ENCODE data around the gene TMC7.
"Not testable (repeated sequence)": the region's sequence is repeated elsewhere in the genome, so short reads cannot be mapped to it uniquely, and the experiment has no call there.

The TMC7 gene

DNA sequence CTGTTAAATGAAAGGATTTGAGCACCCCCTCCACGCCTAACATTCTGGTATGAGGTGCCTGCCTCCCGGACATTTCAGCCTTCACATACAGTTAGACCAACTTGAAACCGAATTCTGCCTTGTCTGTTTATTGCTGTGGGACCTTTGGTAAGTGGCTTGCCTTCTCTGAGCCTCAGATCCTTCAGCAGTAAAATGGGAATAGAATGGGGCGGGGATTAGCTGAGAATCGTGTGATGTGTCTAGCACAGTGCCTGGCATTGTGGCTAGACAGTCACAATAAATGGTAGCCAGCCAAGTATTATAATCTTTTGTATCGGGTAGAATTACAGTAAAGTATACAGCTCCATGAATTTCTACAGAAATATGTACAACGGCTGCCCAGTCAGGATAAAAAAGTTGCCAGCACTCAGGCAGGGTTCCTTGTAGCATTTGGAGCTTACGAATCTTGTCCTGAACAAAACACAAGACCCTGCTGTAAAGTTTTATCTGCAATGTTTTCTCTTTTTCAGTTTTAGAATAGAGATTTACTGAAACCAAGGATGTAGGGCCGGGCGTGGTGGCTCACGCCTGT lies 786 bp downstream of the TMC7 start:
- no peak for DNase-seq

DNA sequence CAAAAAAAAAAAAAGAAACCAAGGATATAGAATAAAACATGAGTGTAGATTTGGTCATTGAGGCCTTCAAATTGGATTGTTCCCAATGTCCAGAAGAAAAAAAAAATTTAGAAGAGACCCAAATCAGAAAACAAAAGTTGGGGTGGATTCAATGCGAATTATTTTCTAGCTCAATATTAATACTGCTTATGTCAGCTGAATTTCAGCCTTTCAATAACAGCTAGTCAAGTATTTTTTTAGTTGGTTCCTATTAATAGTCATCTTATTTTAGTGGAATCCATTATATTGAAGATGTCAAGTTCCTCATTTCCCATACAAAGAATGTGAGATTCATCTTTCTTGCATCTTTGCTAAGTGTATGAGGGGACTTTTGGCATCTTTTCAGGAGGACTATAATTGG lies 1.5 kb downstream of the TMC7 start:
- DNase-seq: not testable (repeated sequence)

DNA sequence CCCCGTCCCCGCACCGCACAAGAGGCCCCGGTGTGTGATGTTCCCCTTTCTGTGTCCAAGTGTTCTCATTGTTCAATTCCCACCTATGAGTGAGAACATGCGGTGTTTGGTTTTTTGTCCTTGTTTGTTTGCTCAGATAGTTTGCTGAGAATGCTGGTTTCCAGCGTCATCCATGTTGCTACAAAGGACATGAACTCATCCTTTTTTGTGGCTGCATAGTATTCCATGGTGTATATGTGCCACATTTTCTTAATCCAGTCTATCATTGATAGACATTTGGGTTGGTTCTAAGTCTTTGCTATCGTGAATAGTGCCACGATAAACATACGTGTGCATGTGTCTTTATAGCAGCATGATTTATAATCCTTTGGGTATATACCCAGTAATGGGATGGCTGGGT lies 8.0 kb downstream of the TMC7 start:
- not testable (repeated sequence) for DNase-seq

DNA sequence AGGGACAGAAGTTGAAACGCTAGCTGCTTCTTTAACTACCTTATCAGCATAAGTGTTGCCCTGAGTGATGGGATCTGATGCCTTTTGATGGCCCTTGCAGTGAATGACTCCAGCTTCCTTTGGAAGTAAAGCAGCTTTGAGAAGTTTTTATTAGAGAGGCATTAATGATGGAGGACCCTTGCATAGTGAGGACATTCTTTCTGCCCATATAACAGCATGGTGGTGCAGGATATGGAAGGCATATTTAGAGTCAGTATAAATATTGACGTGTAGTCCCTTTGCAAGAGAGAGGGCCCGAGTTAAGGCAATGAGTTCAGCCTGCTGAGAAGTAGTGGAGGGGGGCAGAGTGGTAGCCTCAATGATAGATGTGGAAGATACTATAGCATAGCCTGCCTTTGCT lies 9.8 kb downstream of the TMC7 start:
- DNase-seq: not testable (repeated sequence)

DNA sequence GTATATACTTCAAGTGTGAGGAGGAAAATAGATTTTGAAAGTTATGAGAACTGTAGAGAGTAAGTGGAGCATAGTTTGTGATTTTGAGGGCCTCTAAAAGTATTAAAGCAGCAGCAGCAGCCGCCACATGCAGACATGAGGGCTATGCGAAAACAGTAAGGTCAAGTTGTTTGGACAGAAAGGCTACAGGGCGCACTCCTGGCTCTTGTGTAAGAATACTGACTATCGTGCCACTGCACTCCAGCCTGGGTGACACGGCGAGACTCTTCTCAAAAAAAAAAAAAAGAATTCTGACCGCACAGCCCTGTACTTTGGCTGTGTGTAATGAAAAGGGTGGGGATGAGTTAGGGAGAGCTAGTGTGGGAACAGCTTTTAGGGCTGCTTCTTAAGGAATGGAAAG lies 10.4 kb downstream of the TMC7 start:
- not testable (repeated sequence) for DNase-seq

DNA sequence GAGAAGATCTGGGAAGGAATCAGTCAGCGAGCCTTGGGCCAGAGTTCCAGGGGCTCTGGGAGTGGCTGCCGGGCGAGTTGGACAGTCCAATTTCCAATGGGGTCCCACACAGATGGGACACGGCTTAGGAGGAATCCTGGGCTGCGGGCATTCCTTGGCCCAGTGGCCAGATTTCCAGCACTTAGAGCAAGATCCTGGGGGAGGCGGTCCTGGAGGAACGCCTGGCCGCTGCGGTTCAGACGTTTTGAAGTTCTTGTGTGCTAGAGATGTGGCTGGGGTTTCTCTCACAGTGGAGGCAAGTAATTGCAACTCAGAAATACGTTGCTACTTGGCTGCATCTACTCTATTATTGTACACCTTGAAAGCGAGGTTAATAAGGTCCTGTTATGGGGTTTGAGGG lies 11.7 kb downstream of the TMC7 start:
- not testable (repeated sequence) for DNase-seq

DNA sequence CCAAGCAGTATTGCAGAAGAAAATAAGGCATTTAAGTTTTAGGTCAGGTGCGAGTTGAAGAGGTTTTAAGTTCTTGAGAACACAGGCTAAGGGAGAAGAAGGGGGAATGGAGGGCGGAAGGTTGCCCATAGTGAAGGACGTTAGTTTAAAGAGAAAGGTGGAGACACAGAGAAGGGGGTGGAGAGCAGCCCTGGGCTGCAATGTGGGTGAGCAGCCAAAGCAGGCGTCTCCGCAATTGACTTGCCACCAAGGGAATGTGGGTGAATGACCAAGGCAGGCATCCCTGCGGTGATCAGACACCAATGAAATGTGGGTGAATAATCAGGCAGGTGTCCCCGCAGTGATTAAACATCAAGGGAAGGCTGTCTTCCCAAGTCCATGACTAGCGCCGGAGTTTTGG lies 12.8 kb downstream of the TMC7 start:
- DNase-seq: not testable (repeated sequence)

DNA sequence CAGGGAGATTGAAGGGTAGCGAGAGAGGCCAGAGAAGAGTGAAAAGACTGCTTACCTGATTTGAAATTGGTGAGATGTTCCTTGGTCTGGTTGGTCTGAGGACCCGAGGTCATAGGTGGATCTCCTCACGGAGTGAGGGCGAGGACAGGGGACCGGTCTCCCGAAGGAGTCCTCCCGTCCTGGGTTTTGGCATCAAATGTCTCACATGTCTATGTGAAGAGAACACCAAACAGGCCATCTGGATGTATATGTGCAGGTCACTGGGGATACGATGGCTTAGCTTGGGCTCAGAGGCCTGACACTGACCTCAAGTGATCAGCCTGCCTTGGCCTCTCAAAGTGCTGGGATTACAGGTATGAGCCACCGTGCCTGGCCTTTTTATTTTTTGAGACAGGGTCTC lies 13.3 kb downstream of the TMC7 start:
- DNase-seq: not testable (repeated sequence)

DNA sequence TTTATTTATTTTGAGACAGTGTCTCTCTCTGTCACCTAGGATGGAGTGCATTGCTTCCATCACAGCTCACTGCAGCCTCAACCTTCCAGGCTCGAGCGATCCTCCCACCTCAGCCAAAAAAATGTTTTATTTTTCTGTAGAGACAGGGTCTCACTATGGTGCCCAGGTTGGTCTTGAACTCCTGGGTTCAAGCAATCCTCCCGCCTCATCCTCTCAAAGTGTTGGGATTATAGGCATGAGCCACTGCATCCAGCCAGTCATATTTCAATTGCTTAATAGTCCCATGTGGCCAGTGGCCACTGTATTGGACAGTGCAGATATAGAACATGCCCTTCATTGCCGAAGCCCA lies 15.3 kb downstream of the TMC7 start:
- no peak for DNase-seq

DNA sequence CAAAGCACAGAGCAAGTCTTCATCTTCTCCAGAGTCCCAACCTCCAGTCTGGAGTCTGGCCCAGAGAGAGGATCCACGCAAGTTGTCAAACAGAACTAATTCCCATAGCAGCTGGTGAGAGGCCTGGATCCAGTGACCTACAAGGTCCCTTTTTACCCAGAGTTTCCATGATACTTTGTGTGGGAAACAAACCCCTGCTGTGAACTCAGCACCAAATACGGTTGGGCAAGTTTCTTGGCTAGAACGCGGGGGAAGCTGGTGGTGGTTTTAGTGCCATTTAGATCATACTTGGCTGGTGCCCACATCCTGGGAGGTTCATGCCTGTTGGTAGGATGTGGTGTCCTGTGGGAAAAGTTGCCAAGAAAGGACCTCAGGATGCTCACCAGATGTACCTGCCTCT lies 18.1 kb downstream of the TMC7 start:
- no peak for DNase-seq

DNA sequence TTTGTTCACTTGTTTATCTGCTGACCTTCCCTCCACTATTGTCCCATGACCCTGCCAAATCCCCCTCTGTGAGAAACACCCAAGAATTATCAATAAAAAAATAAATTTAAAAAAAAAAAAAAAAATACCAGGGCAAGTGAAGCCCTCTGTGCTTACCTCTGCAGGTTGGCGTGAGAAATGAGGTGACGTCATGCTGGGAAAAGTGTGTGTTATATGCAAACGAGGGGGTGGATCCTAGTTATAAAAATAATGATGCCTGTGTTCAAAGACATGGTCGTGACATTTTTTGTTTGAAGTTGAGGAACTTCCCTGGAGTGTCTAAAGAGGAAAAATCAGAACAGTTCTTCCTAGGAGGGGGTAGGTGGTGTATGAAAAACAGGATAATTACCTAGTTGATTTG lies 20.2 kb downstream of the TMC7 start:
- no peak for DNase-seq

DNA sequence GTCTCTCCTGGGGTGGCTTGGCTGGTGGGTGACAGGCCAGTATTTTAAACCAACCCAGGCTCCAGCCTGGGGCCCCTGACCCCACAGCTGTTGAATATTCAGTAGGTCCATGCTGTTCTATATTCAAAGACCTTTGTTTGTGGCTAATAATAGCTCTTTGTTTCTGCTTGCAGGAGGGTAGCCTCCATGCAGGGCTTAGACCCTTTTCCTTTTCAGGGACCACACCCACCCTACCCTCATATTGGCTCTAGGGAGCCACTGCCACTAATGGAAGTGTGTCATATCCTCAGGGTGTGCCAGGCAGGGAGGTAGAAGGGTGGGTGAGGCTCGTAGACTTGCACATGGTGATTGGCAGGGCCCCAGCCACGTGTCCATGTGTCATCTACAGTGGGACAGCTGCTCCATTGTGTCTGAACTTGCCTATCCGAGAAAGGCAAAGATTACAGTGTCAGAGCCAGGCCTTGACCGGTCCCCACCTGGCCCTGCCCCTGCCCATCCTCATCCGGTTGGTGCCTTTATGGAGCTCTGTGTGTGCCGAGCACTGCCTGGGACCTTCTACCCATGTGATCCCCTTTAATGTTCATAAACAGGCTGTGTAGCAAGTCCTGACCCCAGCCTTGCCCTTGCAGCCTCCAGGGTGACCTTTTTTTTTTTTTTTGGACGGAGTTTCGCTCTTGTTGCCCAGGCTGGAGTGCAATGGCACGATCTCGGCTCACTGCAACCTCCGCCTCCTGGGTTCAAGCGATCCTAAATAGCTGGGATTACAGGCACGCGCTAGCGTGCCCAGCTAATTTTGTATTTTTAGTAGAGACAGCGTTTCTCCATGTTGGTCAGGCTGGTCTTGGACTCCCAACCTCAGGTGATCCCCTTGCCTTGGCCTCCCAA lies 22.1 kb downstream of the TMC7 start:
- DNase-seq: no peak

DNA sequence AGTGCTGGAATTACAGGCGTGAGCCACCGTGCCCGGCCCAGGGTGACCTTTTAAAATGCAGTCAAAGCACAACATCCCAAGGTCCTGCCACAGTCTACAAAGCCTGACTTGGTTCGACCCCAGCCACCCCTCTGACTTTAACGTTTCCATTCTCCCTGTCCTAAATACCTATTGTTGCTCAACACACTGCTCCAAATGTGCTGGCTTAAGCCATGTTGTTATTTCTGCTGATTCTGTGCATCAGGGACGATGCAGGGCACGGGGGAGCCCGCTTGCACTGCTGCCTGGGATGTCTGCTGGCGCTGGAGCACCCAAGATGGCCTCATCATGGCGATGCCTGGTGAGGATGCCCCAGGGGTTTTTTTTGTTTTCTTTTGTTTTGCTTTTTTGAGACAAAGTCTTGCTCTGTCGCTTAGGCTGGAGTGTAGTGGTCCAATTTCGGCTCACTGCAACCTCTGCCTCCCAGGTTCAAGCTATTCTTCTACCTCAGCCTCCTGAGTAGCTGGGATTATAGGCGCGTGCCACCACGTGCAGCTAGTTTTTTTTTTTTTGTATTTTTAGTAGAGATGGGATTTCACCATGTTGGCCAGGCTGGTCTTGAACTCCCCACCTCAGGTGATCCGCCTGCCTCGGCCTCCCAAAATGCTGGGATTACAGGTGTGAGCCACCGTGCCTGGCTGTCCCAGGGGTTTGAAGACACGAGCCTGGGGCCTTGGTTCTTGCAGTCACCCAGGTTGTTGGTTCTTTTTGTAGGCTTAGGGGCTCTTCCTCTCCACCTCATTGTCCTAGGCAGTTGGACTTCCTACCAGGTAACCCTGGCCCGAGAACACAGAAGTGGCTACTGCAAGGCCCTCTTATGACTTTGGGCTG lies 22.9 kb downstream of the TMC7 start:
- no peak for DNase-seq

DNA sequence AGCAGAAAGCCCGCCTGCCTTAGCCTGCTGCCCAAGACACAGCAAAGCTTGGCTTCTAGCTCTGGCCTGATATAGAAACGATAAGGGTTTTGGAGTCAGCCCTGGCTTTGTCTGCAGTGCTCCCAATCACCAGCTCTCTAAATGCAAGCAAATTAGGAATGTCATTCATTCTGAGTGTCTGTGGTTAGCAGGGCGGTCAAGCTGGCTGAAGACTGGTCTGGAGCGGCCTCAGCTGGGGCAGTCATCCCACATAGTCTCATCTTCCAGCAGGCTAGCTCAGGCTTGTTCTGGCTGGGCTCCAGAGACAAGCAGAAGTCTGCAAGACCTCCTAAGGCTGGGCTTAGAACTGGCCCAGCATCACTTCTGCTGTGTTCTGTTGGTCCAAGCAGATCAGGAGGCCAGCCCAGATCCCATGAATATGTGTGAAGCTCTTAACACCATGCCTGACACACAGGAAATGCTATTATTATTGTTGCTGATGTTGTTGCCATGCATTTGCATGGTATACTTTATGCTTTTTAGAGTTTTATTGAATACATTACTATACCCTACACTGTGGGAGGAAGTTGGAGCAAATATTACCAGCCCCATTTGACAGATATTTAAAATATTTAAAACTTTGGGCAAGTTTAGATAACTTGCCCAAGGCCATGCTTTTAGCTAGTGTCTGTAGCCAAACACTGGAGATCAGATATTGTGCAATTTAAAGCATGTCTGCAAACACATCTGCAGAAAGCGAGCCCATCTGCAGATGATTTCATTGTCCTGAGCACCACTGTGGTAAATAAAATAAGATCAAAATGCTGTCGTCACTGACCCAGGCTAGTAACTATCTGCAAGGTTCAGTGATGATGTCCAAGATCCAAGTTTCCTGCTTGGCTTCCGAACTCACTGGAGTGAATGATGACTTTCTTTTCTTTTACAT lies 24.8 kb downstream of the TMC7 start:
- no peak for DNase-seq

DNA sequence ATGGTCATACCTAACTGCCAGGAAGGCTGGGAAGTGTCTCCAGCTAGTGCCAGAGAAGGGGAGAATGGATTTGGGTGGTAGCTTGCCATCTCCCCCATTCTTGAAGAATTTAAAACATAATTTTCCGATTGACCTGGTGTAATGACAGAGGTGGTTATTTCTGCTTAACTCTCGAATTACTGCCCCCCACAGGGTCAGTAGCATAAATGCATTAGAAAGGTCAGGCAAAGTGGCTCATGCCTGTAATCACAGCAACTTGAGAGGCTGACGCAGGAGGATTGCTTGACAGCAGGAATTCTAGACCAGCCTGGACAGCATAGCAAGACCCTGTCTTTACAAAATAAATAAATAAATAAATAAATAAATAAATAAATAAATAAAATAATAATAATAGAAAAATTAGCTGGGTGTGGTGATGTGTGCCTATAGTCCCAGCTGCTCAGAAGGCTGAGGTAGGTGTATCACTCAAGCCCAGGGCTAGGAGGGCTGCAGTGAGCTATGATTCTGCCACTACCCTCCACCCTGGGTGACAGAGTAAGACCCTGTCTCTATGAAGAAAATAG lies 27.5 kb downstream of the TMC7 start:
- no peak for DNase-seq

DNA sequence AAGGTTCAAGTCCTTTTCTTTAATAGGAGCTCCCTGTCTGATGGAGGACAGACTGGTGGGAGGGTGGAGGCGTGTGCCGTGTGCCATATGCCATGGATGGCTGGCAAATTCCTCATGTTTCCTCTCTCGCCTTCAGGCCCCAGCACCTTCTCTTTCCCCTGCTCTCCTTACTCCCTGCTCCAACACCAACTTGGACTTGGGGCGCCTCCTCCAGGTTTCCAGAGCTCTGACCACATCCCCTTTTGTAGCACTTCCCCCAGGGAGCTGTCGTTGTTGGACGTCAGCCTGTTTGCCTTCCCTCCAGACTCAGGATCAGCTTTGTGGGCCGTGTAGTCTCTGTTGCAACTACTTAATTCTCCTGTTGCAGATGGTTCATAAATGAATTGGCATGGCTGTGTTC lies 30.7 kb downstream of the TMC7 start:
- DNase-seq: no peak

DNA sequence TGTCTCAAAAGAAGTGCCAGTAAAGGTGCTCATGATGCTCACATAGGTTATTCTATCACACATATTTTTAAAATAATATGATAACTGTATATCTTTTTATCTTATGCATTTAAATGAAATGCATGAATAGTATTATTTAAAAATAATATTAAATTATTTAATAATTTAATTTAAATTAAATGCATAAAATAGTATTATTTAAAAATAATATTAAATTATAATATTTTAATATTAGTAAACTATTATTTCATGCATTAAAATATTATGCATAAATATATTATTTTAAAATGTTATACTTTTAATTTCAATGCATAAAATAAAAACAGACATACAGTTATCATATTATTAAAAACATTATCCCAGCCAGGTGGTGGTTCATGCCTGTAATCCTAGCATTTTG lies 33.4 kb downstream of the TMC7 start:
- no peak for DNase-seq

DNA sequence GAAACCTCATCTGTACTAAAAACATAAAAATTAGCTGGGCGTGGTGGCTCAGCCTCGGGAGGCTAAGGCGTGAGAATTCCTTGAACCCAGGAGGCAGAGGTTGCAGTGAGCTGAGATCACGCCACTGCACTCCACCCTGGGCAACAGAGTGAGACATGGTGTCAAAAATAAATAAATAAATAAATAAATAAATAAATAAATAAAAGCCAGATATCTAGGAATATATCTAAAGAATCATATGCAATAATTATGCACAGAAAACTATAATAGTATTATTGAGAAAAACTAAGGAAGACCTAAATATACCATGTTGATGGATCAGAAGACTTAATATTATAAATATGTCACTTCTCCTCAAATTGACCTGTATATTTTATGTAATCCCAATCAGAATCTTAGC lies 37.0 kb downstream of the TMC7 start:
- no peak for DNase-seq

DNA sequence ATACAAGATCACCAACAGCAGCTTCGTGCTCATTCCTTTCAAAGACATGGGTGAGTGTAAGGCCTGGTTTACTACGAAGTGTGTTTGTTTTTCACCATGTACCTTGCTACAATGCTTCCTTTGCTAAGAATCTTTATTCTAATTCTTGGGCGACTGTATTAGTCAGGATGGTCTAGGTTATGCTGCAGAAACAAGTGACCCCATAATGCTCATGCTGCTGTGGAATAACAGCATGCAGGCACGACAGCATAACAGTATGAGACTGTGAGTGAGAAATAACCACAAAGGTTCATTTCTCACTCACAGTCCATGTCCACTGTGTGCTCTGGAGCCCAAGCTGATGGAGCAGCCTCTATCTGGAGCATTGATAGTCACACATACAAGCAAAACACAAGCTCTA lies 38.0 kb downstream of the TMC7 start:
- DNase-seq: no peak

DNA sequence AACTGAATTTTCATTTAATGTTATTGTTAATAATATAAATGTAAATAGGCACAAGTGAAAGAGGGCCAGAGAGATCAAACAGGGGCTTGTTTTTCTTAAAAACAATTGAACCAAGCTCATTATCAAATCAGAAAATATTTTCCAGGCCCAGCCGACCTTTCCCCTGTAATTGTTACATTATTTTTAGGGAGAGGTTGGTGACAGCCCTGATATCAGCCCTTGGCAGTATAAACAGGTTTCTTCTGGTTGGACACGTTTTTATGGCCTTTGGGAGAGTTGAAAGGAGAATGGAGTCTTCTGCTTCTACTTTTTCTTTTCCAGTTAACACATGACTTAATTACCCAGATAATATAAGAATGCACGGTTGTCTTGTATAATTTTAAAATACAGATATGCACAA lies 43.7 kb downstream of the TMC7 start:
- no peak for DNase-seq

DNA sequence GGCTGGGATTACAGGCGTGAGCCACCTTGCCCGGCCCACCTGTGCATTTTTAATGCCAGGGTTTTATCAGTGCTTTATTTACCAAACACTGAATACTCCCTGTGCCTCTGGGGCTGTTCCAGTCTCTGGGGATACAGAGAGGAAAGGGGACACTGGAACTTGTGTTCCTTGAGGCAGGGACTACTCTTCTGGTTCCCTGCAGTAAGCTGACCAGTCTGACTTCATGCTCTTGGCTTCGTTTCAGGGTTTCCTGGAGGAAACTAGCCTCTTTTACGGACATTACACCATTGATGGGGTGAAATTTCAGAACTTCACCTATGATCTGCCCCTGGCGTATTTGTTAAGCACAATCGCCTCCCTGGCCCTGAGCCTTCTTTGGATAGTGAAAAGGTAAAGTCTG lies 46.2 kb downstream of the TMC7 start:
- DNase-seq: no peak

DNA sequence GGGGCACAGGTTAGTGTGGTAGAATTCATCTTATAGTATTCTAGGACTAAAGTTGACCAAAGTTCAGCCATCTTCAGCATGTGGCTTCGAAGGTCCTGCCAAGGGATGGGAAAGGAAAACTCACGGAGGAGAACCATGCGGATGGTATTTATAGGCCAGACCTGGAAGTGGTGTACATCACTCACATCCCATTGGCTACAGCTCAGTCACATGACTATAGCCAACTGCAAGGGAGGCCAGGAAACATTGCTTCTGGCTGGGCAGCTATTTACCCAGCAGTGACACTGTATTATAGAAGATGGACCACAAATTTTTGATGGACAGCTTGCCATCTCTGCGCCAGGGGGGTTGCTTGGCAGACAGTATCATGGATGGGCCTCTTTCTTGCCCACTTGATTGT lies 48.0 kb downstream of the TMC7 start:
- DNase-seq: no peak

Measured in activated CD4-positive, CD25-positive, alpha-beta regulatory T cell treated with anti-CD3 and anti-CD28 coated beads, Interleukin-2, amount 50 U/mL, for 72 hours (primary cell).